GM10266 (cell line): ENCODE measurements around the gene ABHD16A.

Experiments used
- DNase-seq: peaks from one replicate; pipeline ENCODE4 v3.0.0; 2012; ENCODE audit errors: extremely low spot score
- CTCF ChIP-seq: IDR thresholded peaks from 2 replicates; pipeline ENCODE4 v1.5.1; 2012; ENCODE audit warnings: mild to moderate bottlenecking, low read depth; ENCODE audit not compliant: control insufficient read depth, insufficient read depth; ENCODE audit errors: missing control alignments

Gene ABHD16A

GRCh38 chr6:31736021-31736767 lies 33.1 kb upstream of the ABHD16A start, which contains the start of gene CLIC1:
Gene CLIC1, minus strand, starts transcription at chr6:31736530. Its CDS starts 230 bp downstream, at chr6:31736300.
- no peak for TF ChIP-seq CTCF
- peak; percentile 83 for DNase-seq

- TF ChIP-seq CTCF: no peak
- peak; percentile 88 for DNase-seq
Measured at GRCh38 chr6:31734821-31735406, 31.8 kb upstream of the ABHD16A start.

DNA sequence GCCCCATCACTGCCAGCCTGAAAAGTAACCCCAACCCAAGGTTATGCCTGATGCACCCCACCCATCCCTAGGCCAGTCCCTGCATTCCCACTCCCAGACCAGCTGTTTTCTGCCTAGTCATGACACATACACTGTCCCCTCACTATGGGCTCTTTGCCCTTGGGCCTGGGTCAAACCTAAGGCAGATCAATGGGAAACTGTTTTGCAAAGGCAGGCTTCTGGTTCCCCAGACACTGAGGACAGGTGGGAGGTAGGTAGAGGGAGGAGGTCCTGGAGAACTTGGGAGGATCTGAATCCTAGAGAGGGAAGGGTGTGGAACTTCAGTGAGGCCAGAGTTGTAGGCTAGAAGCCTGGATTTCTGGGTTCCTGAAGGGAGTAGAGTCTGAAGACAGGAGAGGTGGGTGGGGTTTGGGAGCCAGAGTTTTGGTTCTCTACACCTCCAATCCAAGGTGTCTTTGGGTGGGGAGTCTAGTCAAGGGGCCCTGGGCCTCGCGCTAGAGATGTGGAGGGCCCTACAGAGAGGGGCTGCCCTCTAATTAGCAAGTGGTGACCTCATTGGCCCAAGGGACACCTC lies 31.2 kb upstream of the ABHD16A start:
- no peak for TF ChIP-seq CTCF

GRCh38 chr6:31733734-31734133 lies 30.6 kb upstream of the ABHD16A start:
- no peak for TF ChIP-seq CTCF
- DNase-seq: no peak

More for the DNA sequence above, 31.2 kb upstream of the ABHD16A start:
- no peak for DNase-seq

DNA sequence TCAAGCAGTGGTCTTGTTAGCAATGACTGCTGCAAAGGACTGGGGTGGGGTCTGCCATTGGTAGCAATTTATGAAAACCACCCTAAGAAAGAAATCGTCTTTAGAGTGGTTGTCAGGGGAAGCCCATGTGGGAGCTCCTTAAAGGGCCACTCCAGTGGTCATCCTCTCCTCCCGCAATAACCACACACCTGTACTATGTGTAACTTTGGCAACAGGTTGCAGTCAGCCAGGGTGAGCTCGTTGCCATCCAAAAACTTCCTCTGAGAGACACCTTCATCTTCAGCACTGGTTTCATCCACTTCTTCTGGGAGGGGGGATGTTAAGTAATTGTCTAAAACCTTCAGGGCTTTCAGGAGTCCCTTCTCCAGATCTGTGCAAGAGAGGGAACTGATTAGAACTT lies 28.9 kb upstream of the ABHD16A start:
- no peak for DNase-seq
- TF ChIP-seq CTCF: no peak

DNA sequence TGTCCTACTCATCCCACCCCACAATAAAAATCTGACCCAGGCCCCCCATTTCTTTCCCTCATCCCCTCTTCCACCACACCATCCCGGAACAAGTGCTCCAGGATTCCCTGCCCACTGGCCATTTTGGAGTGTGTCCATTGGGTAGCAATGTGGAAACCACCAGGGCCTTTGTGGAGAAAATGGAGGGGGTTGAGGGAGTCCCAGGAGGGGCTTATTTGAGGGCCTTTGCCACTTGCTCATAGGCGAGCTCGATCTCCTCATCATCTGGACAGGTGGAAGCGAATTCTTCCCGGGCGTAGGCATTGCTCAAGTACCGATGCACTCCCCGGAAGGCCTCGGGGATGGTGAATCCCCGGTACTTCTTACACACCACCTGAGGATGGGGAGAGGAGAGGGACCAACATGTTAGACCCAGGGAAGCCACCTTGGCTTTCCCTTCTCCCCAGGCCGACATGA lies 27.5 kb upstream of the ABHD16A start:
- no peak for DNase-seq
- no peak for TF ChIP-seq CTCF

DNA sequence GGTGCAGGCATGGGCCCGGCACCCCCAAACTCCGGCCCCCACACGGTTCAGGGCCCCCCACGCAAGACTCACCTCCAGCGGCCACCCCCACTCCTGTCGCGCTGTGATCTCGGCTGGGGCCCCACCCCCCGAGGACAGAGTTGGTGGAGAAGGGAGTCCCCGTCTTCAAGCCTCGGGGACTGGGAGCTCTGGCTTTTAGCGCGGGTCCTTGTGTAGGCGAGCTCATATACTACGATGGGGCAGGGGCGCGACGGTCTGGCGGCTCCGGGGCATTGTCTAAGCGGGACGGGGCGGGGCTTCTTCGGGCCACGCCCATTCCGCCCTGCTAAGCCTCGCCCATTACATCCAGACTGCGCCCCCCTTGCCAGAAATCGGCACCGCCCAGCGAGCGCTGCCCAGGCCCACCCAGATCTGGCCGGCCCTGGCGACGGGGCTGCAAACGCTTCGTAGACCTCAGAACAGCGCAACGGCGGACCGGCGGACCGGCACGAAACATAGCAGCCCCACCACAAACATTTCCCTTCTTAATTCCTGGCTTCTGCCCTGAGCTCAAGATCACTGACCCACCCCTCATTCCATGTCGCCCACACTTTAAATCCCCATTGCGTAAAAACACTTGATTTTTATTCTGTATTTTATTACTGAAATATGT lies 27.0 kb upstream of the ABHD16A start:
- peak; percentile 82 for DNase-seq
- no peak for TF ChIP-seq CTCF
